Duodenal mucosa (tissue), 2 donors: ENCODE measurements around the gene CILP2.

ENCODE experiments used
- H3K27ac ChIP-seq: one replicate; pipeline ENCODE4 v1.7.0; 2013; ENCODE audit warnings: low read depth, low read length
- H3K27me3 ChIP-seq, 2 donors: one replicate each; pipeline ENCODE4 v1.7.0; 2013; ENCODE audit warnings: low read length in 2 of 2, control low read depth in 1 of 2; ENCODE audit not compliant: insufficient read depth in 2 of 2, control insufficient read depth in 1 of 2
- H3K36me3 ChIP-seq, 2 donors: one replicate each; pipeline ENCODE4 v1.7.0; 2013; ENCODE audit warnings: low read length in 2 of 2, control low read depth in 1 of 2; ENCODE audit not compliant: insufficient read depth in 2 of 2, control insufficient read depth in 1 of 2
- H3K4me1 ChIP-seq, 2 donors: one replicate each; pipeline ENCODE4 v1.7.0; 2013; ENCODE audit warnings: low read length in 2 of 2, control low read depth in 1 of 2; ENCODE audit not compliant: insufficient read depth in 2 of 2, control insufficient read depth in 1 of 2
- H3K4me3 ChIP-seq, 2 donors: one replicate each; pipeline ENCODE4 v1.7.0; 2013; ENCODE audit warnings: low read length in 2 of 2, low read depth in 1 of 2
- H3K9ac ChIP-seq, 2 donors: one replicate each; pipeline ENCODE4 v1.7.0; 2013; ENCODE audit warnings: low read length in 2 of 2, low read depth in 1 of 2
- H3K9me3 ChIP-seq, 2 donors: one replicate each; pipeline ENCODE4 v1.7.0; 2013; ENCODE audit warnings: low read length in 2 of 2, control low read depth in 1 of 2; ENCODE audit not compliant: control insufficient read depth in 1 of 2

Gene CILP2

GRCh38 chr19:19595171-19595701 is 57.2 kb downstream of the CILP2 start:
- no peak overlapping the region for H3K4me3 ChIP-seq
- H3K9me3 ChIP-seq: no peaks in the 10 kb centered on the region
- no peaks in the 10 kb centered on the region for H3K27me3 ChIP-seq
- H3K36me3 ChIP-seq: no peaks in the 10 kb centered on the region
- H3K27ac ChIP-seq: no peak overlapping the region
- H3K9ac ChIP-seq: peak overlapping the region in 1 of 2 donors; percentile 18
- H3K4me1 ChIP-seq: peaks cover 12 to 17% of the 10 kb centered on the region in 2 donors
